ENCODE data around the gene FIBP. TPM values are rescaled to one million over a fixed set of nuclear protein-coding genes. Genes with fewer than 3 reads are reported as not detected.

Gene FIBP
- total RNA-seq, 1 experiment from 2014 or later: 93.1 TPM

DNA sequence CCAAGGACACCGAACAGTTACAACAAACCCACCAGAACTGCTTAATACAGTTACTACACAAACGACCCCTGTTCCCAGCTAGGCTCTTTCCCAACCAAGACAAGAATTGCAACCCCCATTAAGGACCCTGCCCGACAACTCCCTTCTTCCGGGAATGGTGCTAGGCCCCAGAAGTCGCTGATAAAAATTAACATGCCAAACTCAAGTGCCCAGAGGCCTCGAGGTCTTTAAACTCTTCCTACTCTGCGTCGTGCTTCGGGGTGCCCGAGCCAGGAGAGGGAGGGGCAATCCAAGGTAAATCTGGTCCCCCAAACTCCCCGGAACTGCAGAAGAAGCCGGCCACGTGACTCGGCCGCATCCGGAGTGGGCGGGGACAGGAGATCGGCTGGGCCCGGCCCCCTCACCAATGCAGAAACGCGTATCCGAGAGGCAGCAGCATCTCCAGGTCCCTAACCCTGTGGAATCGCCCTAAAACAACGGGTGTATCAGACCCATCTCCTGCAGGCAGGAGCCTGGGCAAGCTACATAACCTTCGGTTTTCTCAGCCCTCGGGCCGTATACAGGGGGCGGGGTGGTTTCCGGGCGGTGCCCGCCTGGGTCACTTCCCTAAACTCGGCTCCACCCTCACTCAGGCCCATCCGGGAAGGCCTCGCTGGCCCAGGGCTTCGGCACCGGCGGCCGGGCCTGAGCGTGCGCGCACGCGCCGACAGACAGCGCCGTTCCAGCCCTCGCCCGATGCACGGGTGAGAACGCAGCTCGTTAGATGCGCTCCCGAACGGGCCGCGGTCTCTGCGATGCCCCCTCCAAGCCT, 31.4 kb downstream of the FIBP start (continued):
- TF ChIP-seq, protein P1, sequence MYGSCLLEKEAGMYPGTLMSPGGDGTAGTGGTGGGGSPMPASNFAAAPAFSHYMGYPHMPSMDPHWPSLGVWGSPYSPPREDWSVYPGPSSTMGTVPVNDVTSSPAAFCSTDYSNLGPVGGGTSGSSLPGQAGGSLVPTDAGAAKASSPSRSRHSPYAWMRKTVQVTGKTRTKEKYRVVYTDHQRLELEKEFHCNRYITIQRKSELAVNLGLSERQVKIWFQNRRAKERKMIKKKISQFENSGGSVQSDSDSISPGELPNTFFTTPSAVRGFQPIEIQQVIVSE (CRISPR knock-in tag; IDR thresholded peaks at IDR 0.05; ENCODE audit: borderline replicate concordance): no peak
- TF ChIP-seq ZNF138 (CRISPR knock-in tag; conservative IDR thresholded peaks at IDR 0.05) (no peak), ZNF263 (CRISPR knock-in tag; IDR thresholded peaks at IDR 0.05; ENCODE audit: low read depth) (no peak), NFE2L1 (CRISPR knock-in tag; IDR thresholded peaks at IDR 0.05) (no peak), FOXP1 (CRISPR knock-in tag; IDR thresholded peaks at IDR 0.05; ENCODE audit: borderline replicate concordance) (no peak; the same call in 1 of the 2 replicates), IRF2 (CRISPR knock-in tag; IDR thresholded peaks at IDR 0.05; ENCODE audit: borderline replicate concordance, low read depth) (no peak), NFYB (CRISPR knock-in tag; conservative IDR thresholded peaks at IDR 0.05; ENCODE audit: low read depth) (no peak), NFATC4 (CRISPR knock-in tag; IDR thresholded peaks at IDR 0.05) (0 out of 2 replicates have a peak, but pooled peaks have one; percentile 2), GABPB1 (CRISPR knock-in tag; IDR thresholded peaks at IDR 0.05) (no peak), NR1H2 (CRISPR knock-in tag; IDR thresholded peaks at IDR 0.05) (no peak), ZNF232 (CRISPR knock-in tag; IDR thresholded peaks at IDR 0.05) (no peak; the same call in 1 of the 2 replicates), TEAD1 (CRISPR knock-in tag; IDR thresholded peaks at IDR 0.05) (no peak), ZNF423 (CRISPR knock-in tag; IDR thresholded peaks at IDR 0.05) (no peak), FOXK1 (CRISPR knock-in tag; IDR thresholded peaks at IDR 0.05) (peak; percentile 67), JUN (CRISPR knock-in tag; IDR thresholded peaks at IDR 0.05) (no peak), SOX15 (CRISPR knock-in tag; IDR thresholded peaks at IDR 0.05) (no peak), HMGA2 (CRISPR knock-in tag; IDR thresholded peaks at IDR 0.05) (no peak)
- TF ChIP-seq, protein P2, sequence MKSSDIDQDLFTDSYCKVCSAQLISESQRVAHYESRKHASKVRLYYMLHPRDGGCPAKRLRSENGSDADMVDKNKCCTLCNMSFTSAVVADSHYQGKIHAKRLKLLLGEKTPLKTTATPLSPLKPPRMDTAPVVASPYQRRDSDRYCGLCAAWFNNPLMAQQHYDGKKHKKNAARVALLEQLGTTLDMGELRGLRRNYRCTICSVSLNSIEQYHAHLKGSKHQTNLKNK (CRISPR knock-in tag; IDR thresholded peaks at IDR 0.05): no peak
- TF ChIP-seq, protein P3, sequence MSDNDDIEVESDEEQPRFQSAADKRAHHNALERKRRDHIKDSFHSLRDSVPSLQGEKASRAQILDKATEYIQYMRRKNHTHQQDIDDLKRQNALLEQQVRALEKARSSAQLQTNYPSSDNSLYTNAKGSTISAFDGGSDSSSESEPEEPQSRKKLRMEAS (CRISPR knock-in tag; IDR thresholded peaks at IDR 0.05): peak; percentile 55; the same call in 1 of the 2 replicates
- TF ChIP-seq, protein P4, sequence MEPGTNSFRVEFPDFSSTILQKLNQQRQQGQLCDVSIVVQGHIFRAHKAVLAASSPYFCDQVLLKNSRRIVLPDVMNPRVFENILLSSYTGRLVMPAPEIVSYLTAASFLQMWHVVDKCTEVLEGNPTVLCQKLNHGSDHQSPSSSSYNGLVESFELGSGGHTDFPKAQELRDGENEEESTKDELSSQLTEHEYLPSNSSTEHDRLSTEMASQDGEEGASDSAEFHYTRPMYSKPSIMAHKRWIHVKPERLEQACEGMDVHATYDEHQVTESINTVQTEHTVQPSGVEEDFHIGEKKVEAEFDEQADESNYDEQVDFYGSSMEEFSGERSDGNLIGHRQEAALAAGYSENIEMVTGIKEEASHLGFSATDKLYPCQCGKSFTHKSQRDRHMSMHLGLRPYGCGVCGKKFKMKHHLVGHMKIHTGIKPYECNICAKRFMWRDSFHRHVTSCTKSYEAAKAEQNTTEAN (CRISPR knock-in tag; IDR thresholded peaks at IDR 0.05): no peak
- TF ChIP-seq, protein P5, sequence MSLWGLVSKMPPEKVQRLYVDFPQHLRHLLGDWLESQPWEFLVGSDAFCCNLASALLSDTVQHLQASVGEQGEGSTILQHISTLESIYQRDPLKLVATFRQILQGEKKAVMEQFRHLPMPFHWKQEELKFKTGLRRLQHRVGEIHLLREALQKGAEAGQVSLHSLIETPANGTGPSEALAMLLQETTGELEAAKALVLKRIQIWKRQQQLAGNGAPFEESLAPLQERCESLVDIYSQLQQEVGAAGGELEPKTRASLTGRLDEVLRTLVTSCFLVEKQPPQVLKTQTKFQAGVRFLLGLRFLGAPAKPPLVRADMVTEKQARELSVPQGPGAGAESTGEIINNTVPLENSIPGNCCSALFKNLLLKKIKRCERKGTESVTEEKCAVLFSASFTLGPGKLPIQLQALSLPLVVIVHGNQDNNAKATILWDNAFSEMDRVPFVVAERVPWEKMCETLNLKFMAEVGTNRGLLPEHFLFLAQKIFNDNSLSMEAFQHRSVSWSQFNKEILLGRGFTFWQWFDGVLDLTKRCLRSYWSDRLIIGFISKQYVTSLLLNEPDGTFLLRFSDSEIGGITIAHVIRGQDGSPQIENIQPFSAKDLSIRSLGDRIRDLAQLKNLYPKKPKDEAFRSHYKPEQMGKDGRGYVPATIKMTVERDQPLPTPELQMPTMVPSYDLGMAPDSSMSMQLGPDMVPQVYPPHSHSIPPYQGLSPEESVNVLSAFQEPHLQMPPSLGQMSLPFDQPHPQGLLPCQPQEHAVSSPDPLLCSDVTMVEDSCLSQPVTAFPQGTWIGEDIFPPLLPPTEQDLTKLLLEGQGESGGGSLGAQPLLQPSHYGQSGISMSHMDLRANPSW (CRISPR knock-in tag; conservative IDR thresholded peaks at IDR 0.05; ENCODE audit: low read depth): no peak
- TF ChIP-seq, protein P6, sequence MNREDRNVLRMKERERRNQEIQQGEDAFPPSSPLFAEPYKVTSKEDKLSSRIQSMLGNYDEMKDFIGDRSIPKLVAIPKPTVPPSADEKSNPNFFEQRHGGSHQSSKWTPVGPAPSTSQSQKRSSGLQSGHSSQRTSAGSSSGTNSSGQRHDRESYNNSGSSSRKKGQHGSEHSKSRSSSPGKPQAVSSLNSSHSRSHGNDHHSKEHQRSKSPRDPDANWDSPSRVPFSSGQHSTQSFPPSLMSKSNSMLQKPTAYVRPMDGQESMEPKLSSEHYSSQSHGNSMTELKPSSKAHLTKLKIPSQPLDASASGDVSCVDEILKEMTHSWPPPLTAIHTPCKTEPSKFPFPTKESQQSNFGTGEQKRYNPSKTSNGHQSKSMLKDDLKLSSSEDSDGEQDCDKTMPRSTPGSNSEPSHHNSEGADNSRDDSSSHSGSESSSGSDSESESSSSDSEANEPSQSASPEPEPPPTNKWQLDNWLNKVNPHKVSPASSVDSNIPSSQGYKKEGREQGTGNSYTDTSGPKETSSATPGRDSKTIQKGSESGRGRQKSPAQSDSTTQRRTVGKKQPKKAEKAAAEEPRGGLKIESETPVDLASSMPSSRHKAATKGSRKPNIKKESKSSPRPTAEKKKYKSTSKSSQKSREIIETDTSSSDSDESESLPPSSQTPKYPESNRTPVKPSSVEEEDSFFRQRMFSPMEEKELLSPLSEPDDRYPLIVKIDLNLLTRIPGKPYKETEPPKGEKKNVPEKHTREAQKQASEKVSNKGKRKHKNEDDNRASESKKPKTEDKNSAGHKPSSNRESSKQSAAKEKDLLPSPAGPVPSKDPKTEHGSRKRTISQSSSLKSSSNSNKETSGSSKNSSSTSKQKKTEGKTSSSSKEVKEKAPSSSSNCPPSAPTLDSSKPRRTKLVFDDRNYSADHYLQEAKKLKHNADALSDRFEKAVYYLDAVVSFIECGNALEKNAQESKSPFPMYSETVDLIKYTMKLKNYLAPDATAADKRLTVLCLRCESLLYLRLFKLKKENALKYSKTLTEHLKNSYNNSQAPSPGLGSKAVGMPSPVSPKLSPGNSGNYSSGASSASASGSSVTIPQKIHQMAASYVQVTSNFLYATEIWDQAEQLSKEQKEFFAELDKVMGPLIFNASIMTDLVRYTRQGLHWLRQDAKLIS (CRISPR knock-in tag; IDR thresholded peaks at IDR 0.05; ENCODE audit: borderline replicate concordance): no peak
- TF ChIP-seq, protein P7, sequence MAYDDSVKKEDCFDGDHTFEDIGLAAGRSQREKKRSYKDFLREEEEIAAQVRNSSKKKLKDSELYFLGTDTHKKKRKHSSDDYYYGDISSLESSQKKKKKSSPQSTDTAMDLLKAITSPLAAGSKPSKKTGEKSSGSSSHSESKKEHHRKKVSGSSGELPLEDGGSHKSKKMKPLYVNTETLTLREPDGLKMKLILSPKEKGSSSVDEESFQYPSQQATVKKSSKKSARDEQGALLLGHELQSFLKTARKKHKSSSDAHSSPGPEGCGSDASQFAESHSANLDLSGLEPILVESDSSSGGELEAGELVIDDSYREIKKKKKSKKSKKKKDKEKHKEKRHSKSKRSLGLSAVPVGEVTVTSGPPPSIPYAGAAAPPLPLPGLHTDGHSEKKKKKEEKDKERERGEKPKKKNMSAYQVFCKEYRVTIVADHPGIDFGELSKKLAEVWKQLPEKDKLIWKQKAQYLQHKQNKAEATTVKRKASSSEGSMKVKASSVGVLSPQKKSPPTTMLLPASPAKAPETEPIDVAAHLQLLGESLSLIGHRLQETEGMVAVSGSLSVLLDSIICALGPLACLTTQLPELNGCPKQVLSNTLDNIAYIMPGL (CRISPR knock-in tag; IDR thresholded peaks at IDR 0.05): 0 out of 2 replicates have a peak, but pooled peaks have one; percentile 4
- TF ChIP-seq, protein P8, sequence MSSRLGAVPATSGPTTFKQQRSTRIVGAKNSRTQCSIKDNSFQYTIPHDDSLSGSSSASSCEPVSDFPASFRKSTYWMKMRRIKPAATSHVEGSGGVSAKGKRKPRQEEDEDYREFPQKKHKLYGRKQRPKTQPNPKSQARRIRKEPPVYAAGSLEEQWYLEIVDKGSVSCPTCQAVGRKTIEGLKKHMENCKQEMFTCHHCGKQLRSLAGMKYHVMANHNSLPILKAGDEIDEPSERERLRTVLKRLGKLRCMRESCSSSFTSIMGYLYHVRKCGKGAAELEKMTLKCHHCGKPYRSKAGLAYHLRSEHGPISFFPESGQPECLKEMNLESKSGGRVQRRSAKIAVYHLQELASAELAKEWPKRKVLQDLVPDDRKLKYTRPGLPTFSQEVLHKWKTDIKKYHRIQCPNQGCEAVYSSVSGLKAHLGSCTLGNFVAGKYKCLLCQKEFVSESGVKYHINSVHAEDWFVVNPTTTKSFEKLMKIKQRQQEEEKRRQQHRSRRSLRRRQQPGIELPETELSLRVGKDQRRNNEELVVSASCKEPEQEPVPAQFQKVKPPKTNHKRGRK (CRISPR knock-in tag; IDR thresholded peaks at IDR 0.05; ENCODE audit: borderline replicate concordance): no peak
